NCI-H2196 treated with DMSO at 0.1 percent for 48 hours (cell line): ENCODE measurements around the gene HNRNPDL.
"Not testable (repeated sequence)": the region's sequence is repeated elsewhere in the genome, so short reads cannot be mapped to it uniquely, and the experiment has no call there.

Experiments used
- DNase-seq: peaks from one replicate; lab custom pipeline; 2025; ENCODE audit not compliant: unreplicated experiment; lab: John Stamatoyannopoulos, UW

HNRNPDL gene

DNA sequence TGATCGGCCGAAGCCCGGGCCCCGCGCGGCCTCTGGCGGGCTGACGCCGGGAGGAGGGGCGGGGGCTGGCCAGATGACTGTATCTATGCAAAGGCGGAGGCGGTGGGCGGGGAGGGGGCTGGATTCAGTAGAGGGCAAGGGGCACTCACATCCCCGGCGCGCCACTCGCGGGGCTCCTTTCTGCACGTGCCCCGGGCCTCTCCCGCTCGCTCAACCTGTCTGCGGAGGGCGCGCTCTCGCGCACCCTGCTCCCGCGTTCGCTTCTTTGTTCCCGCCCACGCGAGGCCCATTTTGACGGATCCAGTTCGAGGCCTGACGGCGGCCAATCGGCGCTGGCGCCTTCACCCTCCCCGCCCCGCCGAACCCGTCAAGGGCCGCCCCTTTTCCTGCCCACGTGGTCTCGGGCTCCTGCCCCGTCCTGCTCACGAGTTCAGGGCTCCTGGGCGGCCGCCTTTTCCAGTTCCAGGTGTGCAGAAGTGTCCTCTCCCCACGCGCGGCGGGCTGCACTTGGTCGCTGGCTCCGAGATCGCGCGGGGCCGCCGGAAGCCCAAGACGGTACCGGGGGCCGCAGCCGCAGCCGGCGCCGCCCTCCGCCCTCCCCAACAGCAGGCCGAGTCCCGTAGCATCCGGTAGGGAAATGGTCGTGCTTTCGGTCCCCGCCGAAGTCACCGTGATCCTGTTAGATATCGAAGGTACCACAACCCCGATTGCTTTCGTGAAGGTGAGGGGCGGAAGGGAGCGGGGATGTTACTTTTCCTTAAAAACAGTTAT, at the start of gene HNRNPDL, which contains the start of gene ENOPH1:
TSS of gene HNRNPDL (minus strand) at position 270 of the 771 bp plus-strand sequence. CDS start 772 bp downstream, outside the sequence.
TSS of gene ENOPH1 (plus strand) at position 398 of the 771 bp plus-strand sequence. CDS start at position 638, 240 bp downstream.
- peak; percentile 77 for DNase-seq

DNA sequence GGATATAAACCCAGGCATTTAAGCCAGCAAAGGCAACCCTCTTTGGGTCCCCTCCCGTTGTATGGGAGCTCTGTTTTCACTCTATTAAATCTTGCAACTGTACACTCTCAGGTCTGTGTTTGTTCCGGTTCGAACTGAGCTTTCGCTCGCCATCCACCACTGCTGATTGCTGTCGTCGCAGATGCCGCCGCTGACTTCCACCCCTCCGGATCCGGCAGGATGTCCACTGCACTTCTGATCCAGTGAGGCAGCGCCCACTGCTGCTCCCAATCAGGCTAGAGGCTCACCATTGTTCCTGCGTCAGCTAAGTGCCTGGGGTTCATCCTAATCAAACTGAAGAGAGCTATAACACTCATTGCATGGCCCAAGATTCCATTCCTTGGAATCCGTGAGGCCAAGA, 49.3 kb upstream of the HNRNPDL start:
- no peak for DNase-seq

- not testable (repeated sequence) for DNase-seq
Observed at GRCh38 chr4:82477469-82477868, 47.2 kb upstream of the HNRNPDL start.

GRCh38 chr4:82475931-82476330, 45.7 kb upstream of the HNRNPDL start:
- DNase-seq, result not testable (repeated sequence)

GRCh38 chr4:82473621-82474164, 43.4 kb upstream of the HNRNPDL start:
- DNase-seq, result no peak

- not testable (repeated sequence) for DNase-seq
Observed at GRCh38 chr4:82473080-82473479, 42.8 kb upstream of the HNRNPDL start.

DNA sequence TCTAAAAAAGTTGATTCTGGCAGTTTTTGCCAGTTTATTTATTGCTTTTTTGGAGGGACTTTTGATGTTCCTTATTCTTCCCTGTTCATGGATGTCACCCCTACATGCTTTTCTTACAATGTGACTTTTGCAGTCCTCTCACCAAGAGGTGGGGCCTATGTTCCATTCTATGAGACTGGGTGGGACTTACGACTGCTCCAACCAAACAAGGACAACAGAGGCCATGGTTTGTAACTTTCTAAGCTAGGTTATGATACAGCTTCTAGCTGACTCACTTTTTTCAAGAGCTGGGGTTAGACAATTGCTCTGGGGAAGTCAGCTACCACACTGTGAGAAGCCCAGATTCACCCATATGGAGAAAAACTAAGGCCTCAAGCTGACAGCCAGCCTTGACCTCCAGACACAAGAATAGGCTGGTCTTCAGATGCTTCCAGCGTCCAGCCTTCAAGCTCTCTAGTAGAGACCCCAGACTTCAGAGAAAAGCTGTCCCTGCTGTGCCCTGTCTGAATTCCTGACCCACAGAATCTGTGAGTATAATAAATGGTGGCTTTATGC, 39.6 kb upstream of the HNRNPDL start:
- DNase-seq, result no peak

DNA sequence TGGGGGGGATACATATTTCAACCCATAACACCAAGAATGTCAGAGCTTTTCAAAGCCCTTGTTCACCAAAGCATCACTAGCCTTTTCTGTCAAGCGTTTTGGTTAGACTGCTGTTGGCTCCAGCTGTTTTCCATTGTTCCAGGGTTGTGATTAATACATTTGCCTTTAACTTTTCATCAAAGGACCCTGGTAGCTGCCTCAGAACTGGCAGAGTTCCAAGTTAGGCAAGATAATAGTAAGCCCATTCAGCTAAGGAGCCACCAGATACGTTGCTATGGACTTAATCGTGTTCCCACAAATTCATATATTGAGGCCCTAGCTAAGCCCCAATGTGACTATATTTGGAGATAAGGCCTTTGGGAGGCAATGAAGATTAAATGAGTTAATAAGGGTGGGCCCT, 37.2 kb upstream of the HNRNPDL start:
- DNase-seq, result no peak

GRCh38 chr4:82463221-82463620, 33.0 kb upstream of the HNRNPDL start:
- DNase-seq, result no peak

- peak; percentile 10 for DNase-seq
Observed at GRCh38 chr4:82462415-82462831, 32.2 kb upstream of the HNRNPDL start.

DNA sequence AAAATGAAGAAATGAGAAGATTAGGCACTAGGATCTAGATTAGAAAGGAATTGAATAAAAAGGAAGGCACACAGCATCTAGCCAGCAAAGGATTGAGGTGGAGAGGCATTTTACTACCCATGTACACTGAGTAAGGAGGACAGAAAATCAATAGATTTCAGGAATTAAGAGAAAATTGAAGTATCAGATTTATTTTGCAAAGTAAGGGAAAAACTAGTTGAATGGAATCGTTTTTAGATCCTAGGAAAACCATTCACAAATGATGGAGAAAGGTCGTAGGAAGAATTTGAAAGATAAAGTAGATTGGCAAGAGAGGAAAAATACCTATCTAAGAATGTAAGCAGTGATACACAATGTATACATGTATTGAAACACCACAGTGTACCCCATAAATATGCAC, 31.4 kb upstream of the HNRNPDL start:
- no peak for DNase-seq

- DNase-seq, result no peak
Observed at GRCh38 chr4:82458729-82459128, 28.5 kb upstream of the HNRNPDL start.

GRCh38 chr4:82457266-82457665, 27.0 kb upstream of the HNRNPDL start:
- no peak for DNase-seq

GRCh38 chr4:82452026-82452425, 21.8 kb upstream of the HNRNPDL start:
- DNase-seq, result no peak

DNA sequence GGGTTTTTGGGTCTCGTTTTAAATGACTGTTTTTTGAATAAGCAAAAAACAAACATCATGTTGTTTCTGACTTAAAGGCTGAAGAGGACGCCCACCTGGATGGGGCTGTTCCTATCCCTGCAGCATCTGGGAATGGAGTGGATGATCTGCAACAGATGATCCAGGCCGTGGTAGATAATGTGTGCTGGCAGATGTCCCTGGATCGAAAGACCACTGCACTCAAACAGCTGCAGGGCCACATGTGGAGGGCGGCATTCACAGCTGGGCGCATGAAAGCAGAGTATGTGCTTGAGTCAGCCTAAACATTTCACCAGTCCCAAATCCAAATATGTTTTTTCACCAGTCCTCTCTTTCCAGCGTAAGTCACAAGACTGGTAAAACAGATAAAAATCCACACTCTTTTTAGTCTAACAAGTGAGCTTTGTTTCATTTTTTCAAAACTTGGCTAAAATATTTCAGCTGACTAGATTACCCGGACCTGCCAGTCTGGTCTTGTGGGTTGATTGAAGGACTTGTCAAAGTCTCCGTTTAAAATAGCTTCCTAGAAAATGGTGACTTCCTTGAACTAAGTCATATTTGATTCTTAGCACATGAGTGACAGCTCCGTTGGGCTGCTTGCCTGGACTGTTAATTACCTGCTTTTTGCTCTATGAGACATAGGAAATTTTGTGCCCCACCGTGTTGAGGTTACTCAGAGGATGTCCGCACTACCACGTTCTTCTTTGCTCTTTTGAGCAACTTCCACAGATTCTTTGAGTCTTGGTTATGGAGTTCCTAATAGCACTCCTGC, 20.9 kb upstream of the HNRNPDL start:
- no peak for DNase-seq

GRCh38 chr4:82447886-82448285, 17.6 kb upstream of the HNRNPDL start:
- DNase-seq, result no peak

DNA sequence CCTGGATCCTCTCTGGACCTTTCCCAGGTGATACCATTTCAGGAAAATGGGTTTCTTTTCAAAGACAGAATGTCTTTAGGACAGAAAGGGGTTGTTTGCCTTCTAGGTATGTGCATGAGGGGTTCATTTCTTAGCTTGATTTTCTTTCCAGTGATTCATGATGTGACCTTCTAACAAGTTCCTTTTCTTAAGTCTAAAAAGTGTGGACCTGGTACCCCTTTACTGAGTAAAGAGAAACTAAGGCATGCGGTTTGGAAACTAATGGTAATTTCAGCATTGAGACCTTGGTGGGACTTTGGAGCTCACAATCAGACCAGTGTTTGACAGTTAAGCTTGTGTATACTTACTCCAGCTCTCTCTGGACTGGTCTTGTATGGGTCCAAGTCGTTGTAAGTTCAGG, 8.8 kb upstream of the HNRNPDL start:
- DNase-seq, result no peak

- DNase-seq, result no peak
Observed at GRCh38 chr4:82437285-82438005, 7.2 kb upstream of the HNRNPDL start.

DNA sequence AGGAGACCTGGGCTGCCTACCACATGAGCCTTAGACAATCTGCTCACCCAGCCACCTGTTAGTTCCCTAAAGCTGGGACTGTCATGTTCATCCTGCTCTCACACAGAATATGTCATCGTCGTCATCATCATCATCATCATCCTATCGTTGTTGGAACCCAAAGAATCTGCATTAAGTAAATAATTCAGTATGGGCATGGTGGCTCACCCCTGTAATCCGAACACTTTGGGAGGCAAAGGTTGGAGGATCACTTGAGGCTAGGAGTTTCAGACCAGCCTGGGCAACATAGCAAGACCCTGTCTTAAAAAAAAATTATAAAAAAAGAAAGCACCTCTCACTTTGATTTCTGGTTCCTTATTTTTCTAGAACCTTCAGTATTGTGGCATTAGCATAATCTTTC, 6.5 kb upstream of the HNRNPDL start:
- no peak for DNase-seq

DNA sequence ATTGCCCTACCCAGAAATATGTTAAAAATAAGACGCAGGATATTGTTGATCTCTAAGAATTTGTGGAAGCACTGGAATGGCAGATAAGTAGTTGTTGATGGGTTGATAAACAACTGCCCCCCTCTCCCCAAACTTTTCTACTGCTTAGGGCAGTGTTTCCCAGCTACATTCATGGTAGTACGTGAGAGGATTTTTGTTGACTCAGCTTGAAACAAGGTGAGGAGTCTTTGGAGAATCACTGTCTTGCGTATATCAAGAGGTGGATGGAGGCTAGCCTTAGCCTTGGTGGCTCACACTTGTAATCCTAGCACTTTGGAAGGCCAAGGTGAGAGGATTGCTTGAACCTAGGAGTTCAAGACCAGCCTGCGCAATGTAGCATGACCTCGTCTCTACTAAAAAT, 5.9 kb upstream of the HNRNPDL start:
- DNase-seq, result no peak

- DNase-seq, result no peak
Observed at GRCh38 chr4:82434949-82435348, 4.7 kb upstream of the HNRNPDL start.
